Stomach smooth muscle (tissue), 2 donors: ENCODE results near the gene PLEKHG7.
A peak's percentile ranks its signal among the peaks of the same experiment; 100 is the strongest.
"Not testable (repeated sequence)": the region's sequence is repeated elsewhere in the genome, so short reads cannot be mapped to it uniquely, and the experiment has no call there.

Source experiments
- H3K27ac ChIP-seq: one replicate; pipeline ENCODE4 v1.7.0; 2013; ENCODE audit warnings: mild to moderate bottlenecking, low read length, inconsistent platforms
- H3K27me3 ChIP-seq, 2 donors: one replicate each; pipeline ENCODE4 v1.7.0; 2013; ENCODE audit warnings: low read length in 2 of 2; ENCODE audit not compliant: insufficient read depth in 2 of 2, control insufficient read depth in 1 of 2
- H3K36me3 ChIP-seq, 2 donors: one replicate each; pipeline ENCODE4 v1.7.0; 2013; ENCODE audit warnings: low read length in 2 of 2; ENCODE audit not compliant: control insufficient read depth in 2 of 2, insufficient read depth in 2 of 2
- H3K4me1 ChIP-seq: one replicate; pipeline ENCODE4 v1.7.0; 2013; ENCODE audit warnings: low read length; ENCODE audit not compliant: control insufficient read depth, insufficient read depth
- H3K4me3 ChIP-seq, 2 donors: one replicate each; pipeline ENCODE4 v1.7.0; 2013; ENCODE audit warnings: low read length in 2 of 2
- H3K9ac ChIP-seq, 2 donors: one replicate each; pipeline ENCODE4 v1.7.0; 2013; ENCODE audit warnings: low read length in 2 of 2, mild to moderate bottlenecking in 1 of 2
- H3K9me3 ChIP-seq, 2 donors: one replicate each; pipeline ENCODE4 v1.7.0; 2013; ENCODE audit warnings: low read length in 2 of 2; ENCODE audit not compliant: control insufficient read depth in 2 of 2
- donor health status: healthy.
- donor health status: Pancreatic carcinoma.

The PLEKHG7 gene

DNA sequence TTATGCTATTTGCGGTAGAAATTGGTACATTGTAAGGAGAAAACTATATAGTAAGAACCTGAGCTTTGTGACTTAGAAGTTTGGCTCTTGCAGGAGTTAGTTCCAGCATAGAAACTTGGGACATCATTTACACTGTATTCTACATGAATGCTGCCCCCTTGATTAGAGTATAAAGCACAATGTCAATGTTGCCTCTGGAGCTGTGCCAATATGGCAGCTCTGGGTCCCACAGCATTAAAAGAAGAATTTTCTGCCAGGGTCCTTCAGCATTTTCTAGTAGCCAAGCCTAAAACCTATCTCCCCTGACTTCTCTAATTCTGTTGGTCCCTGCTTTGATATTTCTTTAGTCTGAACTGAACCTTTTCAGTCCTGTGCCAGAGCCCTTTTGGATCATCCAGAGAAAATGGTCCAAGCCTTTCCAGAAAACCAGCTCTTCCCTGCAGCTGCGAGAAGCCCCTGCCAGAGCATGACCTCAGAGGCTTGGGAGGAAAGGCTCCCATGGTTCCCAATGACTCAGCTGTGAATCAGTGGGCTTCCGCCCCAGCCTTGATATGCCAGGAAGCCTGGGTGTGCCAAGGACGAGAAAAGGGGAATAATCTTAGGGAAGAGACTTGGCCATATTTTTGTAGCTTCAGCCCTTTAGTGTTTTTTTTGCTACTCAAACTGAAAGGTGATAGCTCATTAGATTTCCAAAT lies 43.2 kb downstream of the PLEKHG7 start:
- H3K36me3 ChIP-seq, result no peaks in the 10 kb centered on the region
- no peaks in the 10 kb centered on the region for H3K9me3 ChIP-seq
- H3K9ac ChIP-seq, result no peak overlapping the region
- no peaks in the 10 kb centered on the region for H3K27me3 ChIP-seq
- H3K4me1 ChIP-seq, result no peaks in the 10 kb centered on the region
- peak overlapping the region; percentile 7 for H3K27ac ChIP-seq
- H3K4me3 ChIP-seq, result no peak overlapping the region

DNA sequence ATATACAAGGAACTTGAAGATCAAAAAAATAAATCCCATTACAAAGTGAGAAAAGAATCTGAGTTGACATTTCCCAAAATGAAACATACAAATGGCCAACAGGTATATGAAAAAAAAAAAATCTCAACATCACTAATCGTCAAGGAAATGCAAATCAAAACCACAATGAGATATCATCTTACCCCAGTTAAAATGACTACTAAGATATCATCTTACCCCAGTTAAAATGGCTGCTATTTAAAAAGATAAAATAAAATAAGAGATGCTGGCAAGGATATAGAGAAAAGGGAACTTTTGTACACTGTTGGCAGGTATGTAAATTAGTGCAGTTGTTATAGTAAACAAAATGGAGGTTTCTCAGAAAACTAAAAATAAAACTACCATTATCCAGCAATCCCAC lies 44.4 kb downstream of the PLEKHG7 start:
- Histone ChIP-seq H3K9me3 (no peaks in the 10 kb centered on the region), H3K36me3 (no peaks in the 10 kb centered on the region), H3K27ac (no peak overlapping the region), H3K4me1 (no peaks in the 10 kb centered on the region), H3K27me3 (no peaks in the 10 kb centered on the region), H3K4me3 (no peak overlapping the region), H3K9ac (no peak overlapping the region)

- H3K4me1 ChIP-seq, H3K36me3 ChIP-seq, H3K4me3 ChIP-seq, H3K9me3 ChIP-seq, H3K27me3 ChIP-seq, H3K27ac ChIP-seq, H3K9ac ChIP-seq: not testable (repeated sequence)
Measured at GRCh38 chr12:92749691-92750090, 46.9 kb downstream of the PLEKHG7 start.

DNA sequence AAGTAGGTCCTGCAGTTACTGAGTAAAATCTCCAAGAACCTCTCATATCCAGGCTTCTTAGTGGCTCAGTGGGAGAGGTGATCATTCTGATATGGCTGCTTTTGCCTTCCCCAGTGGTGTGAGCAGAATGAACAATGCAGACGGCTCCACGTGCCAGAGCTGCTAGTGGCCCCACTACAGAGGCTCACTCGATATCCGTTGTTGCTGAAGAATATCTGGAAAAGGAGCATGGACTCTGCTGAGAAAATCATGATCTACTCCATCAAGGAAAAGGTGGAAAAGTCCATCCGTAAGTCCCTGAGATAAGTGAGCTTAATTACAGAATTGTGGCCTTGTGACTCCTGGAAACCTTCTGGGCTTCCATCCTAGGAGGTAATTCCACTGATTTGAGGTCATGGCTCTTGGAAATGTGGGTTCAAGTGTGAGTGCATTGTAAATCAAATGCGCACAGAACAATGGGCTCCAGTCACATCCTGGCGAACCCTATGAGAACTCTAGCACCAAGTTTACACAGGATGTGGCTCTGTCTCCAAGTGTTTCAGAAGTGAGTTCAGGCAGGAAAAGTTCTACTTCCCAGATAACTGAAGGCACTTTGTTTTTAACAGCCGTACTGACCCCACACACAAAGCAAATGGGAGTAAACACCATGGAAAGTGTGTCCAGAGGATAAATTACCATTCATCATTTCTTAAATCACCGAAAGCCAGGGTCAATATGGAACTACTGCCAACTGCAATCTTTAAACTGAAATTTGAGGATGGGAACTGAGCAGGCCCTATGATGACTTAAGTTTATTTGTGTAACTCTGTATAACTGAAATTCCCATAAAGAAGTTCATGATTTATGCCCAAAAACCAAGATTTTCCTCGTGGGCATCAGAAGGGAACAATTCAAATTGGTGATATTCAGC lies 51.4 kb downstream of the PLEKHG7 start:
- Histone ChIP-seq H3K4me1 (no peaks in the 10 kb centered on the region), H3K27ac (no peak overlapping the region), H3K36me3 (no peaks in the 10 kb centered on the region)

DNA sequence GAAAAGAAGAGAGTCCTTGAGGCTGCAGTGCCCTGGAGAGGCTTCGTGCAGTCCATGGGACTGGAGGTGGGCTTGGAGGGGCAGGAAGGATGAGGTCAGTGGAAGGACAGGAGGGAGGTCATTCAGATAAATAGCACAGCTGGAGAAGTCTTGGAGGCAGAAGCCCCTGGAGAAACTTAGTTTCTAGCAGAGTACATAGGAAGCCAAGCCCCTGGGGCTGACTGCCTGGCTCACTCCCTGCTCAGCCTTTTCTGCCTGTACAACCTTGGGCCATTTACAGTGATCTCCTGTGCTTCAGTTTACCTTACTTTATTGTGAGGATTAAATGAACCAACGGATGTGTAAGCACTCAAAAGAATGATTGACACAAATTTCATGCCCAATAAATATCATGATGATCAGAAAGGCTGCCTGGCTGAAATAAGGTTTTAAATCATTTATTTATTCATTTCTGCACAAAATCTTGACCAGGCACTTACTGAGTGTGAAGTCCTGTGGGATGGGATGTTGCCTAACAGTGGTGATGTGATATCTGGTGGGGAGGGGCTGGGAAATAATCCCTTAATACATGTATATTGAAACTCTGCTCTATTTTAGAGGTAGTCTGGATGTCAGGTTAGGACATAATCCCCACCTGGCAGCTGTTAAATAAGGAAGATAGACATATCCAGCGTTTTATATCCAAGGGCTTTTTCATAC lies 54.3 kb downstream of the PLEKHG7 start:
- H3K4me1 ChIP-seq, result no peaks in the 10 kb centered on the region
- H3K27ac ChIP-seq, result no peak overlapping the region
- no peaks in the 10 kb centered on the region for H3K9me3 ChIP-seq
- no peaks in the 10 kb centered on the region for H3K36me3 ChIP-seq
- H3K9ac ChIP-seq, result no peak overlapping the region
- H3K4me3 ChIP-seq, result no peak overlapping the region
- H3K27me3 ChIP-seq, result no peaks in the 10 kb centered on the region

More for the DNA sequence above, 51.4 kb downstream of the PLEKHG7 start:
- Histone ChIP-seq H3K4me3 (no peak overlapping the region), H3K9me3 (no peaks in the 10 kb centered on the region), H3K27me3 (no peaks in the 10 kb centered on the region), H3K9ac (no peak overlapping the region)

GRCh38 chr12:92757597-92758121 lies 54.9 kb downstream of the PLEKHG7 start:
- Histone ChIP-seq H3K27me3 (no peaks in the 10 kb centered on the region), H3K9ac (no peak overlapping the region), H3K9me3 (no peaks in the 10 kb centered on the region), H3K36me3 (no peaks in the 10 kb centered on the region), H3K4me3 (no peak overlapping the region), H3K27ac (no peak overlapping the region), H3K4me1 (no peaks in the 10 kb centered on the region)

DNA sequence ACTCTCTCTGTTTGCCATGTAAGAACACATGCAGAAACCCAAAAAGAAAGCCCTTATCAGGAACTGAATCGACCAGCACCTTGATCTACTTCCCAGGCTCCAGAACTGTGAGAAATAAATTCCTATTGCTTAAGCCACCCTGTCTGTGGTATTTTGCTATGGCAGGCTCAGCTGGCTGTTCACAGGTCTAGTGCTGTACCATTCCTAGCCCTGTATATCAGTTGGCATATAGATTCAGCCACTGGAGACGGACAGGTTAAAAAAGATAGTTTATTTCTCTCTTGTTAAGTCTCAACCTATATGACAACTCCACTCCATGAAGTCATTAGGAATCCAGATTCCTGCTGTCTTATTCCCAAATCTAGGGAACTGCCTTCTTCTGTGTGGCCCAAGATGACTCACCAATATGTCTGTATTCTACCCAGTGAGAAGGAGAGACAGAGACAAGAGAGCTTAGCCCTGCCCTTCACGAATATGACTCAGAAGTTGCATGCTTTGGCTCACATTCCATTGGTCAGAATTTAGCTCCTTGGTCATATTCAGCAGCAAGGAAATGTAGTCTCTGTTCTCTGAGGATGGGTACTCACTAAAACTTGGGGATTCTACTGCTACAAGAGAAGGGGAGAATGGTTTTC lies 57.0 kb downstream of the PLEKHG7 start:
- no peaks in the 10 kb centered on the region for H3K27me3 ChIP-seq
- H3K4me3 ChIP-seq, result no peak overlapping the region
- H3K9ac ChIP-seq, result no peak overlapping the region
- no peaks in the 10 kb centered on the region for H3K36me3 ChIP-seq
- H3K4me1 ChIP-seq, result no peaks in the 10 kb centered on the region
- H3K9me3 ChIP-seq, result no peaks in the 10 kb centered on the region
- no peak overlapping the region for H3K27ac ChIP-seq

DNA sequence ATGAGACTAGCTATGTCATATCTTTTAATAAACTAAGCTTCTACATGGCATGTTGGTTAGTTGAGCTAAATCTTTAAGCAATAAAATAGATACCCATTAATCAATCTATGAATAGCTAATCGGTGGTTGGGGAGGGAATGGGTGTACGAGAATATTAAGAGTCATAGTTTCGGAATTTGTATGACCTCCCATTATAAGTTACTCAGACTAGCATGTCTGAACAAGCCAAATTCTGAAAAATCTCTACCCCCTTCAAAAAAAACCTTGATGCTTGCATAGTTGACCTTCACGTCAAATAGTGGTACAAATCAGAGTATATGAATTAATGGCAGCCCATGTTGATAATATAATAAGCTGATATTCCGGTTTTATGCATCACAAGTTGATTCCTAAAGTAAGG lies 60.0 kb downstream of the PLEKHG7 start:
- Histone ChIP-seq H3K9me3 (no peaks in the 10 kb centered on the region), H3K4me3 (no peak overlapping the region), H3K4me1 (no peaks in the 10 kb centered on the region), H3K36me3 (no peaks in the 10 kb centered on the region), H3K27me3 (no peaks in the 10 kb centered on the region), H3K9ac (no peak overlapping the region), H3K27ac (no peak overlapping the region)

GRCh38 chr12:92764831-92765230 lies 62.0 kb downstream of the PLEKHG7 start:
- Histone ChIP-seq H3K4me3 (no peak overlapping the region), H3K9me3 (no peaks in the 10 kb centered on the region), H3K27ac (no peak overlapping the region), H3K27me3 (no peaks in the 10 kb centered on the region), H3K4me1 (no peaks in the 10 kb centered on the region), H3K36me3 (no peaks in the 10 kb centered on the region), H3K9ac (no peak overlapping the region)

DNA sequence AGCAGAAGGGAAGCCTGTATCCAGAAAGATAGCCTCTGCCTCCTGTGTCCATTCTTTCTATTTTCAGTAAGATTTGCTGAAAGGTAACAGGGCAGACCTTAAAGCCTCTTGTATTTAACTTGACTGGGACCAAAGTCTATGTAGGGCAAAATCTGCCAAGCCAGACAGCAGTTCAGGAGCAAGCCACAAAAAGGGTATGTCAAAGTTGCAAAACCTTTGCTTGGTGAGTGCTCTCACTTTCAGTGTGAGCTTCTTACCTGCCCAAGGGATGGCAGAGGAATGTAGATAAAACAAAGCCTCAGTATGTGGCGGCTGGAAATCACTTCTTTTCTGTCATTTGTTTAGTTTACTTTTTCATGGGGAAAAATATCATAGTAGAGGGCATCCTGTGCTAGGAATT lies 63.1 kb downstream of the PLEKHG7 start:
- Histone ChIP-seq H3K27ac (no peak overlapping the region), H3K27me3 (no peaks in the 10 kb centered on the region), H3K9me3 (no peaks in the 10 kb centered on the region), H3K36me3 (no peaks in the 10 kb centered on the region), H3K9ac (no peak overlapping the region), H3K4me1 (no peaks in the 10 kb centered on the region), H3K4me3 (no peak overlapping the region)
